Measurements from ENCODE around the gene SLC22A12. TPM values are rescaled to one million over a fixed set of nuclear protein-coding genes. Genes with fewer than 3 reads are reported as not detected.

Gene SLC22A12
- total and polyA plus RNA-seq, 2 donors (not counting 3 experiments of a cell fraction or from before 2014, with no cell fraction given), result not detected

GRCh38 chr11:64585150-64585549 is 5.9 kb upstream of the SLC22A12 start:
- FAIRE-seq, result no peak
- Histone ChIP-seq H3K9ac (replicated peaks; ENCODE audit: extremely low read depth, insufficient read depth, low read length) (no peak overlapping the region), H3K27me3 (ENCODE audit: control insufficient read depth in 2 of 2, insufficient read depth in 2 of 2, low read length in 2 of 2) (peaks cover 0 to 3% of the 10 kb centered on the region in 2 experiments), H3K4me1 (ENCODE audit: control insufficient read depth, extremely low read depth, insufficient read depth, low read length) (no peaks in the 10 kb centered on the region), H3K4me2 (ENCODE audit: insufficient read depth, low read length) (no peak overlapping the region), H3K27ac (ENCODE audit: insufficient read depth, low read depth, low read length) (no peak overlapping the region), H3K79me2 (ENCODE audit: control insufficient read depth, insufficient read depth, low read length) (no peaks in the 10 kb centered on the region), H3K9me1 (replicated peaks; ENCODE audit: control insufficient read depth, extremely low read depth, insufficient read depth, low read length) (no peaks in the 10 kb centered on the region), H3K4me3 (replicated peaks in 1 of 3; ENCODE audit: insufficient read depth in 1 of 3, low read depth in 1 of 3, low read length in 3 of 3) (no peak overlapping the region), H3K36me3 (ENCODE audit: control insufficient read depth in 2 of 2, extremely low read depth in 1 of 2, insufficient read depth in 2 of 2, low read length in 2 of 2) (no peaks in the 10 kb centered on the region), H2AFZ (ENCODE audit: low read depth, low read length) (no peak overlapping the region), H4K20me1 (replicated peaks; ENCODE audit: control insufficient read depth, extremely low read depth, insufficient read depth, low read length) (no peaks in the 10 kb centered on the region), H3K9me3 (replicated peaks; ENCODE audit: control insufficient read depth, insufficient read depth, low read length) (no peaks in the 10 kb centered on the region)
- BruUV-seq (replicated peaks), result no TSS peak
- intact Hi-C loops (cut with micrococcal nuclease), result no loop called here
- CTCF ChIA-PET, result no interaction called here
- dilution Hi-C loops (cut with MboI; ENCODE audit: extremely low pct_ligation_motif_present, low sequenced_read_pairs), result no loop called here
- POLR2A ChIA-PET, result no interaction called here
- DNase-seq (ENCODE audit: low read depth, low spot score), result no peak
- no peak for TF ChIP-seq FOS (IDR thresholded peaks at IDR 0.05; ENCODE audit: borderline replicate concordance, insufficient read depth, low read length)
- no peak for TF ChIP-seq MYC (IDR thresholded peaks at IDR 0.05; ENCODE audit: low read depth, low read length)
- TF ChIP-seq MAX (IDR thresholded peaks at IDR 0.05; ENCODE audit: insufficient read depth, insufficient read length), result no peak
- no peak for TF ChIP-seq GATA2 (IDR thresholded peaks at IDR 0.05; ENCODE audit: insufficient read depth, insufficient read length, low read depth, low read length)
- no peak for TF ChIP-seq POLR2AphosphoS5 (IDR thresholded peaks at IDR 0.05; ENCODE audit: insufficient read depth, low read depth, low read length)
- TF ChIP-seq JUN (IDR thresholded peaks at IDR 0.05; ENCODE audit: borderline replicate concordance, insufficient read depth, insufficient read length, low read depth), result no peak
- TF ChIP-seq POLR2A (IDR thresholded peaks at IDR 0.05; ENCODE audit: low read depth, low read length), result no peak

GRCh38 chr11:64586366-64586765 is 4.7 kb upstream of the SLC22A12 start:
- H3K27ac ChIP-seq (ENCODE audit: insufficient read depth, low read depth, low read length), result no peak overlapping the region
- TF ChIP-seq MYC (IDR thresholded peaks at IDR 0.05; ENCODE audit: low read depth, low read length) (no peak), POLR2A (IDR thresholded peaks at IDR 0.05; ENCODE audit: low read depth, low read length) (no peak), EZH2 (IDR thresholded peaks at IDR 0.05; ENCODE audit: borderline replicate concordance, low read depth, low read length, severe bottlenecking) (no peak), CTCF (IDR thresholded peaks at IDR 0.05; ENCODE audit: extremely low read depth in 1 of 2, insufficient read depth in 1 of 2, low read depth in 1 of 2, low read length in 2 of 2) (no peak)
- FAIRE-seq, result no peak
- H3K4me2 ChIP-seq (ENCODE audit: insufficient read depth, low read length), result no peak overlapping the region
- DNase-seq (ENCODE audit: low read depth, low spot score), result no peak
- H3K4me3 ChIP-seq (replicated peaks in 1 of 3; ENCODE audit: insufficient read depth in 1 of 3, low read depth in 1 of 3, low read length in 3 of 3), result no peak overlapping the region
- dilution Hi-C loops (cut with MboI; ENCODE audit: extremely low pct_ligation_motif_present, low sequenced_read_pairs) (no loop called here), intact Hi-C loops (cut with micrococcal nuclease) (no loop called here)
- H3K4me1 ChIP-seq (ENCODE audit: control insufficient read depth, extremely low read depth, insufficient read depth, low read length), result no peaks in the 10 kb centered on the region
- POLR2A ChIA-PET, result no interaction called here
- no peaks in the 10 kb centered on the region for H4K20me1 ChIP-seq (replicated peaks; ENCODE audit: control insufficient read depth, extremely low read depth, insufficient read depth, low read length)
- no peaks in the 10 kb centered on the region for H3K27me3 ChIP-seq (ENCODE audit: control insufficient read depth in 2 of 2, insufficient read depth in 2 of 2, low read length in 2 of 2)
- H3K9ac ChIP-seq (replicated peaks; ENCODE audit: extremely low read depth, insufficient read depth, low read length), result no peak overlapping the region
- H3K36me3 ChIP-seq (ENCODE audit: control insufficient read depth in 2 of 2, extremely low read depth in 1 of 2, insufficient read depth in 2 of 2, low read length in 2 of 2), result no peaks in the 10 kb centered on the region
- H3K9me3 ChIP-seq (replicated peaks; ENCODE audit: control insufficient read depth, insufficient read depth, low read length), result no peaks in the 10 kb centered on the region
- no peak overlapping the region for H2AFZ ChIP-seq (ENCODE audit: low read depth, low read length)
- CTCF ChIA-PET, result no interaction called here
- BruUV-seq (replicated peaks), result no TSS peak
- no peaks in the 10 kb centered on the region for H3K79me2 ChIP-seq (ENCODE audit: control insufficient read depth, insufficient read depth, low read length)
- no peaks in the 10 kb centered on the region for H3K9me1 ChIP-seq (replicated peaks; ENCODE audit: control insufficient read depth, extremely low read depth, insufficient read depth, low read length)
